ENCODE results near the gene RHCE. TPM values are rescaled to one million over a fixed set of nuclear protein-coding genes. Genes with fewer than 3 reads are reported as not detected.
"Not testable (repeated sequence)": the region's sequence is repeated elsewhere in the genome, so short reads cannot be mapped to it uniquely, and the experiment has no call there.

The RHCE gene
- polyA plus RNA-seq, 4 donors: 0.70 to 5.3 (median 1.2) TPM

DNA sequence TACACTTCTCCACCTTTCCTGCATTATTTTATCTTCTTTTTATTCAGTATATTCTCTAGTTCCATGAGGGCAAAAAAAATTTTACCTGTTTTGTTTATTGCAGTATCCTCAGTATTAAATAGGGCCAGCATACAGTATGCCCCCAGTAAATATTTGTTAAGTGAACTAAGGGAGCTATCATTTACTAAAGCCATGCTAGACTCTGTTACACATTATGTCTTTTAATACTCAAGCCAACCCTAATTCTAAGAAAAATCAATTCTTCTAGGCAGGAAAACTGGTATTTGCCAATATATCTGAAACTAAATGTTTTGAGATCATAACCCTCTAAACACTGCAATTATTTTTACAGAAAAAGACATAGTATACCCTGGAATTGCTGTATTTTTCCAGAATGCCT, 64.2 kb downstream of the RHCE start:
- DNase-seq (ENCODE audit: low read depth in 4 of 4, low spot score in 3 of 4): no peak

DNA sequence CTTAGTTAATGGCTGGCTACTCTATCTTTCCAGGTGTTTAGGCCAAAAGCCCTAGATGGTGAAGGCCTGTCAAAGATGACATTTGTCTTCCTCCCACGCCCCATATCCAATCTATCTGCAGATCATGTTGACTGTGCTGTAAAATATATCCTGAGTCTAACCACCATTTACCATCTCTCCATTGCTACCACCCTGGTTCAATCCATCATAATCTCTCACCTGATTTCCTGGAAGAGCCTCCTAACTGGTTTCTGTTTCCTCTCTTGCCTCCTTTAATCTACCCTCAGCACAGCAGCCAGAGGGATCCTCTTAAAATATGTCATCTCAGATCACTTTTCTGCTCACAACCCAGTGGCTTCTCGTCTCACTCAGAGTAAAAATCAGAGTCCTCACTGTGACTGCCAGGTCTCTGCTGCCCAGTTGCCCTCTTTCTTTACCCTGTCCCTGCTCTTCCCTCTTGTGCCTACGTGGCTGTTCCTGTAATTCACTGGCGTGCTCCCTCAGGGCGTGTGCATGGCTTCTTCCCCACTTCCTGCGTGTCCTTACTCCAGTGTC, 64.7 kb downstream of the RHCE start:
- no peak for DNase-seq (ENCODE audit: low read depth in 4 of 4, low spot score in 3 of 4)

DNA sequence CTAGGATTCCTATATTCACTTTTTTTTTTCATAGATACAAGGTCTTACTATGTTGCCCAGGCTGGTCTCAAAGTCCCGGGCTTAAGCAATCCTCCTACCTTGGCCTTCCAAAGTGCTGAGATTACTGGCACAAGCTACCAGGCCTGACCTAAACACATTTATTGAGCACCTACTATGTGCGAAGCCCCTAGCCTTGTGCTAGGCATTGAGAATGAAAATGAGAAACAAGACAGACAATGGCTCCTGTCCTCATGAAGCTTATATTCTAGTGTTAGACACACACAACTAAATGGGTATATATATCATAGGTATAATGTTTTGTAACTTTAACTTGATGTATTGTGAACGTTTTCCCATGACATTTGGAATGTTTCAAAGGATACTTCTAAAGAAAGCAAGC, 71.0 kb downstream of the RHCE start:
- DNase-seq (ENCODE audit: low read depth in 4 of 4, low spot score in 3 of 4): no peak

DNA sequence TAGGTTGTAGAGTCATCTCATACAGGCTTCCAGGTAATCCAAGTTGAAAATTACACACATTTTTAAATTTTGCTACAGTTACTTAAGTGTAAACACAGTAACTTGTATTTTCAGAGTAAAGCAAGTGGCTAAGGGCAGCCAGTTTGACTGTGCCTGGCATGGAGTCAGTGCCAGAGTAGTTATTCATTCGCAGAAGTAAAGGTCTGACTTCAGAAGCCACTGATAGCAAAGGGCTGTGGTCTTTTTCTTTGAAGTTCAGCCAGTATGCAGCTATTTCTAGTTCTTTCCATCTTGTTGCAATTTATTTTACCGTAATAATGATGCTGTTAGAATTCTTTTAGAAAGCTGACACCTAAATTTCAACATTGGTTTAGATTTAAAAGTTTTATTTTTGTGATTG, 73.1 kb downstream of the RHCE start:
- DNase-seq (ENCODE audit: low read depth in 4 of 4, low spot score in 3 of 4): no peak

DNA sequence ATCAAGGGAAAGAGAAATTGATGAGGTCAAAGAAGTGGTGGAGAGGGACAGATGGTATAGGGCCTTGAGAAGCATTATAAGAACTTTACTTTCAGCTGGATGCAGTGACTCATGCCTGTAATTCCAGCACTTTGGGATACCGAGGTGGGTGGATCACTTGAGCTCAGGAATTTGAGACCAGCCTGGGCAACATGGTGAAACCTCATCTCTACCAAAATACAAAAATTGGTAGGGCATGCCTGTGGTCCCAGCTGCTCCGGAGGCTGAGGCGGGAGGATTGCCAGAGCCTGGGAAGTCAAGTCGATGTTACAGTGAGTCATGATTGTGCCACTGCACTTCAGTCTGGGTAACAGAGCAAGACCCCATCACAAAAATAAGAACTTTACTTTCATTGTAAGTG, 76.8 kb downstream of the RHCE start:
- no peak for DNase-seq (ENCODE audit: low read depth in 4 of 4, low spot score in 3 of 4)

DNA sequence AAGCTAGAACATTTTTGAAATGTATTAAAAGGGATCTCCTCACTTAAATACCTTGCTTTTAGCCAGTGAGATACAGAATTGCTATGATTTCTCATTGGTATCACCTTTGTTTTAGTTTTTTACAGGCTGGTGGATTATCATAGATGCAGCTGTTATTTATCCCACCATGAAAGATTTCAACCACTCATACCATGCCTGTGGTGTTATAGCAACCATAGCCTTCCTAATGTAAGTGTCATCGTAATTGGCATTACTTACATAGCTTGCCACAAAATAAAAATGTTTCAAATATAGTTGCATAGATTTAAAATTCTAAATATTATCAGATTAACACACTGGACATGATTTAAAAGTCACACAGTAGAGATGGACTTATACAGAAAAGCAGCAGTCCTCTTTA, 77.8 kb downstream of the RHCE start:
- DNase-seq (ENCODE audit: low read depth in 4 of 4, low spot score in 3 of 4): no peak

DNA sequence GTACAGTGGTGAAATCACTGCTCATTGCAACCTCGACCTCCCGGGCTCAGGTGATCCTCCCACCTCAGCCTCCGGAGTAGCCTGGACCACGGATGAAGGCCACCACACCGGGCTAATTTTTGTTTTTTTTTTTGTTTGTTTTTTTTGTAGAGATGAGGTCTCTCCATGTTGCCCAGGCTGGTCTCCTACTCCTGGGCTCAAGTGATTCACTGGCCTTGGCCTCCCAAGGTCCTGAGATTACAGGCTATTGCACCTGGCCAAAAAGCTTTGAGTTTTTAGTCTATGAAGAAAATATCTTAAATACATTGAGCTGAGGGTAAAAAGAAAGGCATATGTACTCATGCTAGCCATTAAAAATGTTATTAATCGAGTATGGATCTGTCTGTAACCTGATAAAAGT, 78.9 kb downstream of the RHCE start:
- DNase-seq (ENCODE audit: low read depth in 4 of 4, low spot score in 3 of 4): no peak

DNA sequence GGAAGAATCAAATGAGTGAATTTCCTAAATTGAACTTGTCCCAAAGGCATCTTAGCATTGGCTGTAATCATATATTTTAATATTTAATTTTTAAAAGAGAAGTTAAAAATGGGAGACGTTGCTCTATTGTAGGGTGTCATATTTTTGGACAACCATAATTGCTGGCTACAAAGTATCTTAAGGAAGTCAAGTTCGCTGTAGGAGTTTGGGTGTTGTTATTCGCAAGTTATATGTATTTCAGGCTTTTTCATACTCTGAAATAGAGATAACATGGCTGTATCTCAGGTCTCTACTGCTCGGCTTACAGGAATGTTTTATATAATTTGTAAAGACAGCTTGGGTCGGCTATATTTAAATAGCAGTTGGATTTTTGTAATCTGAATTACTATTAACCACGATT, 81.6 kb downstream of the RHCE start:
- DNase-seq (ENCODE audit: low read depth in 4 of 4, low spot score in 3 of 4): no peak

DNA sequence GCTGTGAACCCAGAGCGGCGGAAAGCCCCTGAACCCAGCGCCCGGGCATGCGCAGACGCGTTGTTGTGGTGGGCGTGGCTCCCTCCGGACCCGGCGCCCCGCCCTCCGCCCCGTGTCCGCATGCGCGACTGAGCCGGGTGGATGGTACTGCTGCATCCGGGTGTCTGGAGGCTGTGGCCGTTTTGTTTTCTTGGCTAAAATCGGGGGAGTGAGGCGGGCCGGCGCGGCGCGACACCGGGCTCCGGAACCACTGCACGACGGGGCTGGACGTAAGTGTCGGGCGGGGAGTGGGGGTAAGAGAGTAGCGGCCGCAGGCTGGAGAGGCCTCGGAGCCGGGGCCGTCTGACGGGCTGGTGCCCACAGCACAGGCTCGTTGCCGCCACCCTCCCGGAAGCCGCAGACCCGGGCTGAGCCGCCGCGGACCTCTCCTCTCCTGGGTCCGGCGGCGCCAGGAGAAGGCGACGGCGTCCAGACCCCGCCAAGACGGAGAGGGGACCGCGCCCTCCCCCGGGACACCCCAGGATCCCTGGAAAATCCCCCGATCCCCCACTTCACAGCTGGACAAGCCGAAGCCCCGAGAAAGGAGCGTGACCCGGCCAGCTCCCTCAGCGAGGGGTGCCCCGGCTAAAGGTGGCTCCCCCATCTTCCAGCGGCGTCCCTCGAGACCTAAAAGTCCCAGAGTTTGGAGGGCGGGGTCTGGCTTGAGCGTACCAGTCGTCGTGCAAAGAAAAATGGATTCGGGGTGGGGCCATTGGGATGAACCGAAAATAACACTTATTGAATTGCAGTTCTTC, 82.2 kb downstream of the RHCE start, which contains the start of gene TMEM50A:
Gene TMEM50A (plus strand): TSS at position 147 of the 794 bp plus-strand sequence. CDS start 2,153 bp downstream, outside the sequence.
- DNase-seq (ENCODE audit: low read depth in 4 of 4, low spot score in 3 of 4): peak; percentile 70 to 75 (median 72)

DNA sequence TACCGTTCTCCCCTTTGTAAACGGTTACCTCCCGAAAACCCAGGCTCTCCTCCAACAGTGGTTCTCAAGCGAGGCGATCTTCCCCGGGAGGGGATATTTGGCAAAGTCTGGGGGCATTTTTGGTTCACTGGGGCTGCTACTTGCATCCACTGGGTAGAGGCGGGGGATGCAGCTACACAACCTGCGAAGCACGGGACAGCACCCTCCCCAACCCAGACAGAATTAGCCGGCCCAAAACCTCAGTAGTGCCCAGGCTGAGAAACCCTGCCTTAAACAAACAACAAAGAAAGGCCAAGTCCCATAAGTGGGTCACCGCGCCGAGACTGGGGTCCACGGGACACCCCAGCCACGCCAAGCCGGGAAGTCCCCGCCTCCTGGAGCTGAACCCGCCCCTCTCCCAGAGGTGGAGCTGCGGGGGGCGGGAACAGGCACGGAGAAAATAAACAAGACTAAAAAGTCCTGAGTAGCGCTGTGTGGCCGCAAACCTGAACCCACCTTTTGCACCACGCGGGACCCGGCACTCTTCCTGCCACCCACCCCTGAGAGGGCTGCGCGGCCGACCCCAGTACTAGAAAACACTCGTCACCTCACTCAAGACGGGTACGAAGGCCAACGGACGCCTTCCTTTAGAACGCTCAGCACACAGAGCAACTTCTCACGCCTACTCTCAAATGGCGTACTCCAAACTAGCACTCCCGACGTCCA, 83.0 kb downstream of the RHCE start:
- not testable (repeated sequence) for DNase-seq (ENCODE audit: low read depth in 4 of 4, low spot score in 3 of 4)

DNA sequence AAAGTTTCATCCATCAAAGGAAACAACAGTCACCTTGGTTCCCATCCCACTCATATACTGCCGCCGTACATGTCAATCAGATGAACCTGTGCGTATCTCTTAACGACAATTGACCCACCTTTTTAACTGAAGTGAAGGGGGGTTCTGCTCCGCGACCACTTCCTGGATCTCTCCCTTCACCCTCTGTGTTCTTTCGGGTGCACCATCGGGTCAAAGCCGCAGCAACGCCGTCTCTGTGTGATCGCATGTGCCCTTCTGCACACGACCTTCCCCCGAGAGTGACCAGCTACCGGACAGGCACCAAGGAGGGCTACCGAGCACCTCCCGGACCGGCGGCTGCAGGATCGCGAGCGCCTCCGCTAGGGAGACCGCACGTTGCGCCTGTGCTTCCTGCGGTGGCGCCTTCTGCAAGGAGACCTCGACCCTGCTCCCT, 83.7 kb downstream of the RHCE start:
- DNase-seq (ENCODE audit: low read depth in 4 of 4, low spot score in 3 of 4): not testable (repeated sequence)

DNA sequence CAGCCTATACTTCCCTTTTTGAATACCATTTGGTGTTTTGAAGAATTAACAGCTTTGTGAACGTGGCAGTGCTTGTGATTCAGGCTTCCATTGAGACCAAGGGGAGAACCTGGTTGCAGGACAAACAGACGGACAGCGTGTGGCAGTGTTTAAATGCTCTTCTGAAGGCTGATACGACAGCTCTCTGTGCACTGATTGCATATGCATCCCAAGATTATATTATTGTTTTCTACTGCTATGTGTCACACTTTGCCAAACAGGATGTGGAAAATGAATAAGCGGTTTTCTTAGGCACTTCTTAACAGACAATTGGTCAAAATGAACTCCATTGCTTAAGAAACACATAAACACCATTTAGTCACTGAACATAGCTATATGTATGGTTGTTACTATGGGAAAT, 90.7 kb downstream of the RHCE start:
- DNase-seq (ENCODE audit: low read depth in 4 of 4, low spot score in 3 of 4): not testable (repeated sequence)

DNA sequence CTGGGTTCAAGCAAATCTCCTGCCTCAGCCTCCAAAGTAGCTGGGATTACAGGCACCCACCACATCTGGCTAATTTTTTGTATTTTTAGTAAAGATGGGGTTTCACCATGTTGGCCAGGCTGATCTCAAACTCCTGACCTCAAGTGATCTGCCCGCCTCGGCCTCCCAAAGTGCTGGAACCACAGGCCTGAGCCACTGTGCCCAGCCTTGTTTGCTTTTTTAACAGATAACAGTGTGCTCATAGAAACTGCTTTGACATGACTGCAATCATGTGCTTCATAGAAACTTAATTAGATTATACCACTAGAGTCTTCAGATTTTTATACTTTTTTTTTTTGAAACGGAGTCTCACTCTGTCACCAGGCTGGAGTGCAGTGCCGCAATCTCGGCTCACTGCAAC, 91.3 kb downstream of the RHCE start:
- not testable (repeated sequence) for DNase-seq (ENCODE audit: low read depth in 4 of 4, low spot score in 3 of 4)

DNA sequence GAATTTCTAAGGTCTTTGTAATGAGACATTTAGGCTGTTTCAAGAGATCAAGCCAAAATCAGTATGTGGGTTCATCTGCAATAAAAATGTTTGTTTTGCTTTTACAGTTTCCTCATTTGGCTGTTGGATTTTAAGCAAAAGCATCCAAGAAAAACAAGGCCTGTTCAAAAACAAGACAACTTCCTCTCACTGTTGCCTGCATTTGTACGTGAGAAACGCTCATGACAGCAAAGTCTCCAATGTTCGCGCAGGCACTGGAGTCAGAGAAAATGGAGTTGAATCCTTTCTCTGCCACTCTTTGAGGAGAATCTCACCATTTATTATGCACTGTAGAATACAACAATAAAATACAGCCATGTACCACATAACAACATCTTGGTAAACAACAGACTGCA, 91.8 kb downstream of the RHCE start:
- DNase-seq (ENCODE audit: low read depth in 4 of 4, low spot score in 3 of 4): not testable (repeated sequence)

DNA sequence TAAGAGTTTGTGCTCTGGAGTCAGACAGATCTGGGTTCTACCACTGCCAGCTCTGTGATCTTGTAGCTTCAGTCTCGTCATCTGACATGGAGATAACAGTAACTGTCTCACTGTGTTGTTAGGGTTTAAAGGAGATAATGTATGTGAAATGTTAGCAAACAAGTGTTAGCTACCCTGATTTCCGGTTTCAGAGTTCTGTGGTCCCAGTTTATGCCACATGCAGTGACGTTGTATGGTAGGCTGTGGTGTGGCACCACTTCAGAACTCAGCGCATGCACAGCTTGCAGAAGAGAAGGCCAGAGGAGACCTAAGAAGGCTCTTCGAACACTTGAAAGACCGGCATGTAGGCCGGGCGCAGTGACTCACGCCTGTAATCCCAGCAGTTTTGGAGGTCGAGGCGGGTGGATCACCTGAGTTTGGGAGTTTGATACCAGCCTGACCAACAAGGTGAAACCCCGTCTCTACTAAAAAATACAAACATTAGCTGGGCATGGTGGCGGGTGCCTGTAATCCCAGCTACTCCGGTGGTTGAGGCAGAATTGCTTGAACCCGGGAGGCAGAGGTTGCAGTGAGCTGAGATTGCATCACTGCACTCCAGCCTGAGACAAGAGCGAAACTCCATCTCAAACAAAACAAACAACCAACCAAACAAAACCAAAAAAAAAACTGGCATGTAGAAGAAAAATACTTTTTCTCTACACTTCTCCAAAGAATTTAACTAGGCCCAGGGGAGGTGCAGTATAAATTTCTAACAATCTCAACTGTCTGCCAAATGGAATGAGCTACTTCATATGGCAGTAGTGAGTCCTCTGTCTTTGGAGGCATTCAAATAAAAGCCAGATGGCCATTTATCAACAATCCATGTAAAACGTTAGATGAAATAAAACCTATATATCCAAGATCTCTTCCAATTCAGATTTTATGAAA, 92.5 kb downstream of the RHCE start:
- not testable (repeated sequence) for DNase-seq (ENCODE audit: low read depth in 4 of 4, low spot score in 3 of 4)

DNA sequence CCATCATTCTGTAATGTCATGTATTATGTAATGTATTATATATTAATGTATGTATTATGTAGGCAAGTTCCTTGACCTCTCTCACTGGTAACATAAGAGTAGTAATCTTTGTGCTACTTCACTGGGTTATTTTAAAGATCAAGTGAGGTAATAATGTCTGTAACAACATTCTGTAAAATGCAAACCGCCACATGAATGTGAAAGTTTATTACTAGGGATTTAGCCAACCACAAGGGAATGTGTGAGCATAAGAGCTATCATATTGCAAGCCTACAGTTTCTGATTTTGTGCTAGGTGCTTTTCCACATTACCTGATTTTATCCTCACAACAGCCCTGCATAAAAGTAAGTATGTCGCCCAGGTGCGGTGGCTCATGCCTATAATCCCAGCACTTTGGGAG, 96.2 kb downstream of the RHCE start:
- DNase-seq (ENCODE audit: low read depth in 4 of 4, low spot score in 3 of 4): not testable (repeated sequence)

DNA sequence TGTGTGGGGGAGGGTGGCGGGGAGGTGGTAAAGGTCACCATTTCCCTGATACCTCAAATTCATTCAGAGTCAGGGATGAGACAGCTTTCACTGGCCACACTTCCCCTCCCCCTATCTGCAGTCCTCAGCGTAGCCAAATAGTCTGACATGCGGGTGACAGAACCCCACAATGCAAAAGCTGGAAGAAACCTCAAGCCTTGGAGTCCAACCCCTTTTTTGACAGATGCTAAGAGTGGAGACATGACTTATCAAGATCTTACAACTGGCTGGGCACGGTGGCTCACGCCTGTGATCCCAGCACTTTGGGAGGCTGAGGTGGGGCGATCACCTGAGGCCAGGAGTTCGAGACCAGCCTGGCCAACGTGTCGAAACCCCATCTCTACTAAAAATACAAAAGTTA, 98.5 kb downstream of the RHCE start:
- not testable (repeated sequence) for DNase-seq (ENCODE audit: low read depth in 4 of 4, low spot score in 3 of 4)

DNA sequence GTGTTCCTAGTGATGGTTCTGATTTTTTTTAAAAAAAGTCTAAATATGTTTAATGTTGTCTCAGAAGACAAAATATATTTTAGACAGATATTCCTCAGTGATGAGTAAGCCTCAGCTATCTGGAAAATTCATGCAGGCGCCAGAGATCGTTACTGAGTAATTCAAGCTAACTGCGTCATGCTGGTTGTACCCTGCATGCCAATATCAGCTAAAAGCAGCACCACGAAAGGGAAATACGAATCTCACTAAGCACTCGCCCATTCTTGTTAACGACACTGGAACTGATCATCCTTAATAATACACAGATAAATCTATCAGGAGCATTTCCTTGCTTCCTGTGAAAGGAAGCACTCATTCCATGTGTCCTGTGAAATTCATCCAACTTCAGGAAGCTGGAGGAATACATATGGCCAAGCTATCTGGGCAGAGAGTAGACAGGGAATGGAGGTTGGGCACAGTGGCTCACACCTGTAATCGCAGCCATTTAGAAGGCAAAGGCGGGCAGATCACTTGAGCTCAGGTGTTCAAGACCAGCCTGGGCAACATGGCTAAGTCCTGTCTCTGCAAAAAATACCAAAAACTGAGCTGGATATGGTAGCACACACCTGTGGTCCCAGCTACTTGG, 100.2 kb downstream of the RHCE start:
- not testable (repeated sequence) for DNase-seq (ENCODE audit: low read depth in 4 of 4, low spot score in 3 of 4)

DNA sequence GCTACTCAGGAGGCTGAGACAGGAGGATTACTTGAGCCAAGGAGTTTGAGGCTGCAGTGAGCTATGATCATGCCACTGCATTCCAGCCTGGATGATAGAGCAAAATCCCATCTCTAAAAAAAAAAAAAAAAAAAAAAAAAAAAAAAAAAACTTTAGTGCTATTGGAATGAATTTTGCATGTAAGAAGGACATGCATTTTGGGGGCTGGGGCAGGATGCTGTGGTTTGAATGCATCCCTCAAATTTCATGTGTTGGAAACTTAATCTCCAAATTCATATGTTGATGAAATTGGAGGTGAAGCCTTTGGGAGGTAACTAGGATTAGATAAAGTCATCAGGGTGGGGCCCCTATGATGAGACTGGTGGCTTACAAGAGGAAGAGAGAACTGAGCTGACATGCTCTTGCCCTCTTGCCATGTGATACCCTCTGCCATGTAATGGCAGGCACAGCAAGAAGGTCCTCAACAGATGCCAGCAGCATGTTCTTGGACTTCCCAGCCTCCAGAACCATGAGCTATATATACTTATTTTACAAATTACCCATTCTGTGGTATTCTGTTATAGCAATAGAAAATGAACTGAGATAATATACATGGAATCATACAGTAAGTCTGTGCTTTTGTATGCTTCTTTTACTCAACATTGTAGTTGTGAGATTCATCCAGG, 107.7 kb downstream of the RHCE start:
- DNase-seq (ENCODE audit: low read depth in 4 of 4, low spot score in 3 of 4): not testable (repeated sequence)
